ENCODE data around the gene UGGT1. TPM values are rescaled to one million over a fixed set of nuclear protein-coding genes. Genes with fewer than 3 reads are reported as not detected.

Gene UGGT1
- total RNA-seq, 1 donor from 2014 or later: 43.7 TPM

DNA sequence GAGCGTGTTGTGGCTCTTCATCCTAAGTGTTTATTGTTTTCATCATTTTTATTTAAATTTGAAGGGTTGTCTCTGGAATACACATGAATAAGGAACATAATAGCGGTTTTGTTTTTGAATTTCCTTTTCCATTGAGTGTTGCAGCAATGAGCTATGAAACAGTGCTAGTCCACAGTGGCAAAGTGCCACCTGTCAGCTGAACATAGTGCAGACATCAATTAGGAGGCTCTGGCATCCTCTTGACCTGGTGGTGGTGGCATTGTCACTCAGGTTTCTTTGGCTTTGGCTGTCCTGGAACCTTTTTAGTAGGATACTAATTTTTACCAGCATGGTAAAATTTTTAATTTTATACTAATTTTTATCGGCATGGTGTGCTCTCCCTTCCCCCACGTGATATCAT is 63.2 kb downstream of the UGGT1 start:
- Mint-ChIP-seq H3K9me3 (ENCODE audit: unreplicated experiment) (no peaks in the 10 kb centered on the region), H3K4me3 (ENCODE audit: unreplicated experiment) (no peak overlapping the region), H3K36me3 (ENCODE audit: unreplicated experiment) (peaks cover 38% of the 10 kb centered on the region), H3K27ac (ENCODE audit: unreplicated experiment) (no peak overlapping the region), H3K27me3 (ENCODE audit: unreplicated experiment) (no peaks in the 10 kb centered on the region), H3K4me1 (ENCODE audit: unreplicated experiment) (peaks cover 1% of the 10 kb centered on the region)
- DNase-seq (ENCODE audit: extremely low spot score, unreplicated experiment): no peak
- TF ChIP-seq, protein P1, sequence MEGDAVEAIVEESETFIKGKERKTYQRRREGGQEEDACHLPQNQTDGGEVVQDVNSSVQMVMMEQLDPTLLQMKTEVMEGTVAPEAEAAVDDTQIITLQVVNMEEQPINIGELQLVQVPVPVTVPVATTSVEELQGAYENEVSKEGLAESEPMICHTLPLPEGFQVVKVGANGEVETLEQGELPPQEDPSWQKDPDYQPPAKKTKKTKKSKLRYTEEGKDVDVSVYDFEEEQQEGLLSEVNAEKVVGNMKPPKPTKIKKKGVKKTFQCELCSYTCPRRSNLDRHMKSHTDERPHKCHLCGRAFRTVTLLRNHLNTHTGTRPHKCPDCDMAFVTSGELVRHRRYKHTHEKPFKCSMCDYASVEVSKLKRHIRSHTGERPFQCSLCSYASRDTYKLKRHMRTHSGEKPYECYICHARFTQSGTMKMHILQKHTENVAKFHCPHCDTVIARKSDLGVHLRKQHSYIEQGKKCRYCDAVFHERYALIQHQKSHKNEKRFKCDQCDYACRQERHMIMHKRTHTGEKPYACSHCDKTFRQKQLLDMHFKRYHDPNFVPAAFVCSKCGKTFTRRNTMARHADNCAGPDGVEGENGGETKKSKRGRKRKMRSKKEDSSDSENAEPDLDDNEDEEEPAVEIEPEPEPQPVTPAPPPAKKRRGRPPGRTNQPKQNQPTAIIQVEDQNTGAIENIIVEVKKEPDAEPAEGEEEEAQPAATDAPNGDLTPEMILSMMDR (IDR thresholded peaks at IDR 0.05): no peak

DNA sequence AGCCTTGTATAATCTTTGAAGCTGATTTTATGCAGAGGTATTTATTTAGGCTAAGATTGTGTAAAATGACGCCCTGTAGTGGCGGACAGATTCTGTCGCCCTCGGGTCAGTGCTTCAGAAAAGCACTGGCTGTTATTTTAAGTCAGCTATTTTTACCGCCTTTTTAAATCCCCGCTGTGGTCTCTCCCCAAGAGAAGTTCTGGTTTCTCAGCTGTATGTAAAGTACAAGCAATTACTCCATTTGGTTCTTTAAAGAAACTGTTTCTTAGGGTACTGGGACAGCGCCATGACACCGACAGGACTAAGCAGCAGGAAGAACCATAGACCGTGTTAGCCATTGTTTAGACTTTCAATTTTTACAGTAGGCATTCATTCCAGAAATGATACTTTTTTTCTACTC is 65.0 kb downstream of the UGGT1 start:
- Mint-ChIP-seq H3K4me3 (ENCODE audit: unreplicated experiment) (no peak overlapping the region), H3K27ac (ENCODE audit: unreplicated experiment) (no peak overlapping the region), H3K27me3 (ENCODE audit: unreplicated experiment) (no peaks in the 10 kb centered on the region), H3K36me3 (ENCODE audit: unreplicated experiment) (peaks cover 46% of the 10 kb centered on the region), H3K4me1 (ENCODE audit: unreplicated experiment) (peaks cover 1% of the 10 kb centered on the region), H3K9me3 (ENCODE audit: unreplicated experiment) (no peaks in the 10 kb centered on the region)
- TF ChIP-seq, protein P1 (IDR thresholded peaks at IDR 0.05): no peak
- DNase-seq (ENCODE audit: extremely low spot score, unreplicated experiment): no peak

DNA sequence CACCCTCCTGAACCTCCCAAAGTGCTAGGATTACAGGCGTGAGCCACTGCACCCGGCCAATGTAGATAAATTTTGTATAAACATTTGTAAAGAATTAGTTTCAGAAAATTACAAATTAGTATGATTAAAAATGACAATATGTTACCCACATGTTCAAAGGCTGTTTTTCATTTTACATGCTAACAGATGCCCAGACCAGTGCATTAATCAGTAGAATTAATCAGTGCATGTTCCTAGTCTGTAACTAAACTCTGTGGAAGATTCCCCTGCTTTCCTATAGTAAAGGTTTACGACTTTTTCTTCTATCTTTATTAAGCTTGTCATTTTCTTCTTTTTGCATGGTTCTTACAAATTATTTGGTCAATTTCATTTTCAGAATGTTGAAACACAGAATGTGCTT is 65.8 kb downstream of the UGGT1 start:
- Mint-ChIP-seq H3K36me3 (ENCODE audit: unreplicated experiment) (peaks cover 46% of the 10 kb centered on the region), H3K27me3 (ENCODE audit: unreplicated experiment) (no peaks in the 10 kb centered on the region), H3K9me3 (ENCODE audit: unreplicated experiment) (no peaks in the 10 kb centered on the region), H3K4me3 (ENCODE audit: unreplicated experiment) (no peak overlapping the region), H3K4me1 (ENCODE audit: unreplicated experiment) (peaks cover 1% of the 10 kb centered on the region), H3K27ac (ENCODE audit: unreplicated experiment) (no peak overlapping the region)
- TF ChIP-seq, protein P1 (IDR thresholded peaks at IDR 0.05): no peak
- DNase-seq (ENCODE audit: extremely low spot score, unreplicated experiment): no peak

DNA sequence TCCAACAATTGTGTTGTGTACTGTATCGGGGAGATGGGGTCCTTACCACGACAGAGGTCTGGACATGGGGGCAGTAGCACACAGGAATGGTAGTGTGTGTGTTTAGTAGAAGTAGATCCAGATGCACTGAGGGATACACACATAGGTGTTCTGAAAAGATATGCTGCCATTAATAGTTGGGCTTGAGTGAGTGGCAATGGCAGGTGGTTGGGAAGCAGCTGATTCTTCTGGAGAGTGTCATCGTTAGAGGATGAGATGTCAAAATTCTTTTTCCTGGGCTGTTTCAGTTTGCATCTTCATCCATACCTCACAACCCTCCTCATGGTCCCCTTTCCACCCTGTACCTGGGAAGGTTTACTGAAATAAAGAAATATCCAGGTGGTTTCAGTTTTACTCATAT is 66.6 kb downstream of the UGGT1 start:
- Mint-ChIP-seq H3K4me3 (ENCODE audit: unreplicated experiment) (no peak overlapping the region), H3K4me1 (ENCODE audit: unreplicated experiment) (peaks cover 1% of the 10 kb centered on the region), H3K27ac (ENCODE audit: unreplicated experiment) (no peak overlapping the region), H3K9me3 (ENCODE audit: unreplicated experiment) (no peaks in the 10 kb centered on the region), H3K36me3 (ENCODE audit: unreplicated experiment) (peaks cover 50% of the 10 kb centered on the region), H3K27me3 (ENCODE audit: unreplicated experiment) (no peaks in the 10 kb centered on the region)
- no peak for DNase-seq (ENCODE audit: extremely low spot score, unreplicated experiment)
- TF ChIP-seq, protein P1 (IDR thresholded peaks at IDR 0.05): no peak

DNA sequence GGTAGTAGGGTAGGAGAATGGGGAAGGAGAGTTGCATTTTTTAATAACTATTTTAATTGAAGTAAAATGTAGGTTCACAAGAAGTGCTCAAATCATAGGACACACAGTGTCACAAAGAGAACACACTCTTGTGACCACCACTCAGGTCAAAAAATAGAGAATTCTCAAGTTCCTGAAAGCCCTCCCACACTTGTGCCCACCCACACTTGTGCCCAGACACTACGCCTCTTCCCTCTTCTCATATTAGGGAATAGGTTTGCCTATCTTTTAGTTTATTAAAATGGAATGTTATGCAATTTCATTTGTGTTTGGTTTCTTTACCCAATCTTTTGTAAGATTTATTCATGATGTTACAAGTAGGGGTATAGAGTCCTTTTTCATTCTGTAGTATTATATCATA is 67.2 kb downstream of the UGGT1 start:
- Mint-ChIP-seq H3K27ac (ENCODE audit: unreplicated experiment) (no peak overlapping the region), H3K36me3 (ENCODE audit: unreplicated experiment) (peaks cover 49% of the 10 kb centered on the region), H3K4me3 (ENCODE audit: unreplicated experiment) (no peak overlapping the region), H3K27me3 (ENCODE audit: unreplicated experiment) (no peaks in the 10 kb centered on the region), H3K4me1 (ENCODE audit: unreplicated experiment) (peaks cover 1% of the 10 kb centered on the region), H3K9me3 (ENCODE audit: unreplicated experiment) (no peaks in the 10 kb centered on the region)
- TF ChIP-seq, protein P1 (IDR thresholded peaks at IDR 0.05): no peak
- DNase-seq (ENCODE audit: extremely low spot score, unreplicated experiment): no peak
